ENCODE data around the gene S100A2.

The S100A2 gene

GRCh38 chr1:153534226-153534924 lies 31.3 kb downstream of the S100A2 start:
- TF ChIP-seq CTCF (IDR thresholded peaks at IDR 0.05; ENCODE audit: poor library complexity, severe bottlenecking), result no peak
- no peaks in the 10 kb centered on the region for H3K9me3 ChIP-seq (ENCODE audit: severe bottlenecking)
- no peaks in the 10 kb centered on the region for H3K27me3 ChIP-seq (ENCODE audit: insufficient read depth, poor library complexity, severe bottlenecking)
- peaks cover 17% of the 10 kb centered on the region for H3K36me3 ChIP-seq (ENCODE audit: low read depth)
- ATAC-seq (ENCODE audit: low read depth), result peak; percentile 3; the same call in 2 of the 3 replicates
- peaks cover 31% of the 10 kb centered on the region for H3K4me1 ChIP-seq (ENCODE audit: insufficient read depth, poor library complexity, severe bottlenecking)
- no peak for DNase-seq (ENCODE audit: low spot score)
- H3K4me3 ChIP-seq (ENCODE audit: severe bottlenecking), result peak overlapping the region; percentile 73
- peak overlapping the region; percentile 96 for H3K27ac ChIP-seq (ENCODE audit: poor library complexity, severe bottlenecking)

GRCh38 chr1:153533689-153534201 lies 31.9 kb downstream of the S100A2 start:
- Histone ChIP-seq H3K4me3 (ENCODE audit: severe bottlenecking) (peak overlapping the region; percentile 73), H3K27me3 (ENCODE audit: insufficient read depth, poor library complexity, severe bottlenecking) (no peaks in the 10 kb centered on the region), H3K27ac (ENCODE audit: poor library complexity, severe bottlenecking) (peak overlapping the region; percentile 96), H3K36me3 (ENCODE audit: low read depth) (peaks cover 17% of the 10 kb centered on the region), H3K9me3 (ENCODE audit: severe bottlenecking) (no peaks in the 10 kb centered on the region), H3K4me1 (ENCODE audit: insufficient read depth, poor library complexity, severe bottlenecking) (peaks cover 30% of the 10 kb centered on the region)
- peak; percentile 93 for DNase-seq (ENCODE audit: low spot score)
- ATAC-seq (ENCODE audit: low read depth), result peak; percentile 64
- TF ChIP-seq CTCF (IDR thresholded peaks at IDR 0.05; ENCODE audit: poor library complexity, severe bottlenecking), result no peak

GRCh38 chr1:153532769-153533599 lies 32.7 kb downstream of the S100A2 start:
- peak; percentile 92 for TF ChIP-seq CTCF (IDR thresholded peaks at IDR 0.05; ENCODE audit: poor library complexity, severe bottlenecking)
- H3K27ac ChIP-seq (ENCODE audit: poor library complexity, severe bottlenecking), result peak overlapping the region; percentile 96
- H3K4me1 ChIP-seq (ENCODE audit: insufficient read depth, poor library complexity, severe bottlenecking), result peaks cover 26% of the 10 kb centered on the region
- peak overlapping the region; percentile 3 for H3K4me3 ChIP-seq (ENCODE audit: severe bottlenecking)
- no peaks in the 10 kb centered on the region for H3K9me3 ChIP-seq (ENCODE audit: severe bottlenecking)
- H3K27me3 ChIP-seq (ENCODE audit: insufficient read depth, poor library complexity, severe bottlenecking), result no peaks in the 10 kb centered on the region
- H3K36me3 ChIP-seq (ENCODE audit: low read depth), result peaks cover 17% of the 10 kb centered on the region
- no peak for DNase-seq (ENCODE audit: low spot score)
- peak; percentile 10 for ATAC-seq (ENCODE audit: low read depth)

GRCh38 chr1:153532181-153532580 lies 33.5 kb downstream of the S100A2 start:
- peaks cover 17% of the 10 kb centered on the region for H3K36me3 ChIP-seq (ENCODE audit: low read depth)
- no peaks in the 10 kb centered on the region for H3K27me3 ChIP-seq (ENCODE audit: insufficient read depth, poor library complexity, severe bottlenecking)
- no peaks in the 10 kb centered on the region for H3K9me3 ChIP-seq (ENCODE audit: severe bottlenecking)
- DNase-seq (ENCODE audit: low spot score) (no peak), ATAC-seq (ENCODE audit: low read depth) (no peak)
- no peak overlapping the region for H3K4me3 ChIP-seq (ENCODE audit: severe bottlenecking)
- H3K27ac ChIP-seq (ENCODE audit: poor library complexity, severe bottlenecking), result peak overlapping the region; percentile 96
- H3K4me1 ChIP-seq (ENCODE audit: insufficient read depth, poor library complexity, severe bottlenecking), result peaks cover 34% of the 10 kb centered on the region
- TF ChIP-seq CTCF (IDR thresholded peaks at IDR 0.05; ENCODE audit: poor library complexity, severe bottlenecking), result no peak

All from RWPE2 (cell line).